A549 (cell line): ENCODE data around the gene RASGRP1. TPM values are rescaled to one million over a fixed set of nuclear protein-coding genes. Genes with fewer than 3 reads are reported as not detected.

Source experiments
- ATAC-seq, 2 experiments: fragments of 200-7000 bp in 1 of 2; fragments of >200 bp in 1 of 2; cut with Nextera tagmentation in 1 of 2; cut with Tn5 transposase in 1 of 2; 3 replicates each; pipeline versions ENCODE4 v1.8.0 to v1.9.1; 2018 to 2020; ENCODE audit warnings: mild to moderate bottlenecking in 1 of 2, moderate library complexity in 1 of 2
- CTCF ChIA-PET: fragments of 300-600 bp; sonication (Branson Sonifier 250); formaldehyde crosslinking; extraction: SDS; loops from one replicate; lab custom pipeline; 2021; ENCODE audit warnings: antibody characterized with exemption, inconsistent platforms; lab: Yijun Ruan, JAX
- POLR2A ChIA-PET: fragments of 350-600 bp; formaldehyde crosslinking; extraction: SDS; loops from one replicate; lab custom pipeline; 2021; ENCODE audit warnings: antibody characterized with exemption, inconsistent platforms; lab: Yijun Ruan, JAX
- DNase-seq, 2 experiments: peaks; one replicate each; pipeline versions ENCODE4 v3.0.0 to v3.0.0-alpha.2; 2011 to 2016; ENCODE audit warnings: low read depth in 1 of 2, low spot score in 1 of 2
- FAIRE-seq: peaks from 2 replicates; lab custom pipeline; 2011; peaks lifted over from hg19 to GRCh38; lab: Jason Lieb, UNC
- H3K27ac ChIP-seq, 2 experiments: fragments of >200 bp; sonication (Bioruptor Twin); formaldehyde crosslinking; 3 replicates each; pipeline ENCODE4 v1.5.1; 2016 to 2017
- H3K4me1 ChIP-seq: fragments of >200 bp; sonication (Bioruptor Twin); formaldehyde crosslinking; 3 replicates; pipeline ENCODE4 v1.6.1; 2016
- H3K4me2 ChIP-seq: fragments of >200 bp; sonication (Bioruptor Twin); formaldehyde crosslinking; 3 replicates; pipeline ENCODE4 v1.6.1; 2016
- H3K4me3 ChIP-seq: fragments of >200 bp; sonication (Bioruptor Twin); formaldehyde crosslinking; 3 replicates; pipeline ENCODE4 v1.5.1; 2016
- H3K9me3 ChIP-seq: fragments of >200 bp; sonication (Bioruptor Twin); formaldehyde crosslinking; 3 replicates; pipeline ENCODE4 v1.6.1; 2016
- CBX8 ChIP-seq: fragments of 200-600 bp; sonication (generic); IDR thresholded peaks from 2 replicates; pipeline ENCODE4 v1.6.1; 2016
- CEBPB ChIP-seq, 2 experiments: fragments of >200 bp in 1 of 2; sonication (Bioruptor Twin) in 1 of 2; formaldehyde crosslinking in 1 of 2; IDR thresholded peaks; 2 replicates each; pipeline ENCODE4 v1.6.1; 2012 to 2016
- CHD4 ChIP-seq: fragments of 200-600 bp; sonication (generic); IDR thresholded peaks from 2 replicates; pipeline ENCODE4 v1.6.1; 2016; ENCODE audit warnings: antibody characterized with exemption, mild to moderate bottlenecking, borderline replicate concordance
- EHMT2 ChIP-seq: fragments of 200-600 bp; sonication (generic); IDR thresholded peaks from 2 replicates; pipeline ENCODE4 v1.6.1; 2016; ENCODE audit warnings: antibody characterized with exemption, low read depth, mild to moderate bottlenecking, moderate library complexity
- EP300 ChIP-seq, 2 experiments: fragments of >200 bp; sonication (Bioruptor Twin); formaldehyde crosslinking; IDR thresholded peaks; 2 replicates in 1 of 2; 3 replicates in 1 of 2; pipeline ENCODE4 v1.6.1; 2016 to 2017
- FOSL2 ChIP-seq, 2 experiments: fragments of 450-650 bp in 1 of 2; fragments of >200 bp in 1 of 2; sonication (Bioruptor Twin) in 1 of 2; formaldehyde crosslinking; IDR thresholded peaks; 2 replicates each; pipeline versions ENCODE4 v1.5.0 to v1.6.1; 2016 to 2020; ENCODE audit warnings: mild to moderate bottlenecking in 1 of 2, moderate library complexity in 1 of 2
- GATA3 ChIP-seq: IDR thresholded peaks from 2 replicates; pipeline ENCODE4 v1.6.1; 2012; ENCODE audit warnings: borderline replicate concordance
- JUNB ChIP-seq: fragments of >200 bp; sonication (Bioruptor Twin); formaldehyde crosslinking; IDR thresholded peaks from 2 replicates; pipeline ENCODE4 v1.6.1; 2016
- MAZ ChIP-seq: fragments of 150-350 bp; IDR thresholded peaks from 2 replicates; pipeline ENCODE4 v1.6.1; 2014; ENCODE audit warnings: antibody characterized with exemption, low read depth, low read length, borderline replicate concordance
- PHF8 ChIP-seq: fragments of 200-600 bp; sonication (generic); IDR thresholded peaks from 2 replicates; pipeline ENCODE4 v1.6.1; 2016; ENCODE audit warnings: low read depth, mild to moderate bottlenecking, antibody characterized with exemption, moderate library complexity, borderline replicate concordance
- POLR2A ChIP-seq: IDR thresholded peaks from 2 replicates; pipeline ENCODE4 v1.6.1; 2012; ENCODE audit warnings: mild to moderate bottlenecking, low read length
- POLR2AphosphoS2 ChIP-seq: conservative IDR thresholded peaks from 2 replicates; pipeline ENCODE4 v1.6.1; 2012; ENCODE audit warnings: low read length, improper control_type of control experiment, inconsistent platforms
- RAD21 ChIP-seq, 2 experiments: fragments of >200 bp in 1 of 2; sonication (Bioruptor Twin) in 1 of 2; formaldehyde crosslinking in 1 of 2; IDR thresholded peaks in 1 of 2; conservative IDR thresholded peaks in 1 of 2; 2 replicates in 1 of 2; 3 replicates in 1 of 2; pipeline ENCODE4 v1.6.1; 2012 to 2018; ENCODE audit warnings: inconsistent platforms in 1 of 2
- RARB ChIP-seq: fragments of 250-450 bp; sonication (Bioruptor Pico); IDR thresholded peaks from 2 replicates; pipeline ENCODE4 v1.8.0; 2021; ENCODE audit warnings: mild to moderate bottlenecking, moderate library complexity
- RFX5 ChIP-seq: fragments of 450-650 bp; IDR thresholded peaks from 2 replicates; pipeline ENCODE4 v1.7.1; 2014; ENCODE audit warnings: antibody characterized with exemption, mild to moderate bottlenecking, moderate library complexity
- SMC3 ChIP-seq: fragments of >200 bp; sonication (Bioruptor Twin); formaldehyde crosslinking; IDR thresholded peaks from 3 replicates; pipeline ENCODE4 v1.6.1; 2018; ENCODE audit warnings: inconsistent platforms
- SREBF2 ChIP-seq: fragments of 450-650 bp; IDR thresholded peaks from 2 replicates; pipeline ENCODE4 v1.6.1; 2014; ENCODE audit warnings: mild to moderate bottlenecking, moderate library complexity
- TP53 ChIP-seq: fragments of 250-450 bp; sonication (Bioruptor Pico); IDR thresholded peaks from 2 replicates; pipeline ENCODE4 v1.5.0; 2021; ENCODE audit warnings: mild to moderate bottlenecking, moderate library complexity
- USF2 ChIP-seq: fragments of 450-650 bp; IDR thresholded peaks from 2 replicates; pipeline ENCODE4 v1.6.1; 2014; ENCODE audit warnings: antibody characterized with exemption
- ZC3H11A ChIP-seq: fragments of 450-650 bp; IDR thresholded peaks from 2 replicates; pipeline ENCODE4 v1.6.1; 2014; ENCODE audit warnings: antibody characterized with exemption, mild to moderate bottlenecking
- ZNF302 ChIP-seq: fragments of 250-450 bp; sonication (Bioruptor Pico); IDR thresholded peaks from 2 replicates; pipeline ENCODE4 v1.9.0; 2021; ENCODE audit warnings: inconsistent platforms, mild to moderate bottlenecking, moderate library complexity
- ZSCAN20 ChIP-seq: fragments of 250-450 bp; sonication (Bioruptor Pico); IDR thresholded peaks from 2 replicates; pipeline ENCODE4 v1.8.0; 2022; ENCODE audit warnings: mild to moderate bottlenecking, moderate library complexity
- WGBS: methylation state at CpG from one replicate; pipeline ENCODE4 v1.1.6; 2017; ENCODE audit errors: missing lambda C conversion rate; 5-methylcytosine and 5-hydroxymethylcytosine counted together
- polyA plus RNA-seq, 4 experiments: library from polyadenylated mRNA; depleted of rRNA in 3 of 4; stranded (reverse); fragments of >200 nt; fragmentation: RNase III in 1 of 4; extraction: RNeasy Plus Mini Kit Qiagen cat#74134 plus additional on column Dnase treatment in 1 of 4; gene quantifications; 2 replicates in 3 of 4; 3 replicates in 1 of 4; pipeline ENCODE4 v1.2.3, GENCODE V29; 2011 to 2017
- TF ChIP-seq, protein P1 (sequence below): fragments of 250-450 bp; sonication (Bioruptor Pico); IDR thresholded peaks from 2 replicates; pipeline ENCODE4 v1.5.0; 2021; ENCODE audit warnings: mild to moderate bottlenecking, moderate library complexity, borderline replicate concordance
- TF ChIP-seq, protein P2 (sequence below): IDR thresholded peaks from 2 replicates; pipeline ENCODE4 v1.6.1; 2012; ENCODE audit warnings: low read depth, borderline replicate concordance
- TF ChIP-seq, protein P3 (sequence below): fragments of >200 bp; sonication (Bioruptor Twin); formaldehyde crosslinking; IDR thresholded peaks from 3 replicates; pipeline ENCODE4 v1.6.1; 2016
- TF ChIP-seq, protein P4 (sequence below): IDR thresholded peaks from 2 replicates; pipeline ENCODE4 v1.6.1; 2012

RASGRP1 gene
- polyA plus RNA-seq, 2 of the 4 experiments (the other 2 are of a cell fraction) = 0.70 to 1.2 TPM

- no peaks in the 10 kb centered on the region for H3K4me1 ChIP-seq
- TF ChIP-seq, protein P1, sequence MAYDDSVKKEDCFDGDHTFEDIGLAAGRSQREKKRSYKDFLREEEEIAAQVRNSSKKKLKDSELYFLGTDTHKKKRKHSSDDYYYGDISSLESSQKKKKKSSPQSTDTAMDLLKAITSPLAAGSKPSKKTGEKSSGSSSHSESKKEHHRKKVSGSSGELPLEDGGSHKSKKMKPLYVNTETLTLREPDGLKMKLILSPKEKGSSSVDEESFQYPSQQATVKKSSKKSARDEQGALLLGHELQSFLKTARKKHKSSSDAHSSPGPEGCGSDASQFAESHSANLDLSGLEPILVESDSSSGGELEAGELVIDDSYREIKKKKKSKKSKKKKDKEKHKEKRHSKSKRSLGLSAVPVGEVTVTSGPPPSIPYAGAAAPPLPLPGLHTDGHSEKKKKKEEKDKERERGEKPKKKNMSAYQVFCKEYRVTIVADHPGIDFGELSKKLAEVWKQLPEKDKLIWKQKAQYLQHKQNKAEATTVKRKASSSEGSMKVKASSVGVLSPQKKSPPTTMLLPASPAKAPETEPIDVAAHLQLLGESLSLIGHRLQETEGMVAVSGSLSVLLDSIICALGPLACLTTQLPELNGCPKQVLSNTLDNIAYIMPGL (CRISPR knock-in tag) = no peak
- TF ChIP-seq RFX5 (no peak), SREBF2 (no peak), CHD4 (no peak), SMC3 (no peak), PHF8 (no peak), USF2 (no peak), JUNB (no peak), ZSCAN20 (no peak), EHMT2 (no peak), ZNF302 (CRISPR knock-in tag) (no peak), RAD21 (conservative IDR thresholded peaks at IDR 0.05 in 1 of 2, IDR thresholded peaks at IDR 0.05 in 1 of 2) (no peak), POLR2AphosphoS2 (no peak), CEBPB (IDR thresholded peaks at IDR 0.05) (no peak), ZC3H11A (no peak), POLR2A (no peak), MAZ (no peak)
- TF ChIP-seq, protein P2, sequence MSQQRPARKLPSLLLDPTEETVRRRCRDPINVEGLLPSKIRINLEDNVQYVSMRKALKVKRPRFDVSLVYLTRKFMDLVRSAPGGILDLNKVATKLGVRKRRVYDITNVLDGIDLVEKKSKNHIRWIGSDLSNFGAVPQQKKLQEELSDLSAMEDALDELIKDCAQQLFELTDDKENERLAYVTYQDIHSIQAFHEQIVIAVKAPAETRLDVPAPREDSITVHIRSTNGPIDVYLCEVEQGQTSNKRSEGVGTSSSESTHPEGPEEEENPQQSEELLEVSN = no peak
- TF ChIP-seq, protein P3, sequence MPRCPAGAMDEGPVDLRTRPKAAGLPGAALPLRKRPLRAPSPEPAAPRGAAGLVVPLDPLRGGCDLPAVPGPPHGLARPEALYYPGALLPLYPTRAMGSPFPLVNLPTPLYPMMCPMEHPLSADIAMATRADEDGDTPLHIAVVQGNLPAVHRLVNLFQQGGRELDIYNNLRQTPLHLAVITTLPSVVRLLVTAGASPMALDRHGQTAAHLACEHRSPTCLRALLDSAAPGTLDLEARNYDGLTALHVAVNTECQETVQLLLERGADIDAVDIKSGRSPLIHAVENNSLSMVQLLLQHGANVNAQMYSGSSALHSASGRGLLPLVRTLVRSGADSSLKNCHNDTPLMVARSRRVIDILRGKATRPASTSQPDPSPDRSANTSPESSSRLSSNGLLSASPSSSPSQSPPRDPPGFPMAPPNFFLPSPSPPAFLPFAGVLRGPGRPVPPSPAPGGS = no peak
- ChIA-PET POLR2A (no interaction called here), CTCF (interaction anchor here (1.5 to 2.8 kb wide), 2 partner anchors 47 to 73 kb away, joined by 5 to 11 read pairs; partner anchors contain the start of gene RASGRP1)
- 51% methylated on average over 4 of the region's 4 CpGs for WGBS
- no peak for DNase-seq
- no peak for FAIRE-seq
- H3K4me2 ChIP-seq = no peak overlapping the region
- no peak overlapping the region for H3K27ac ChIP-seq
- no peak overlapping the region for H3K4me3 ChIP-seq
- no peak for ATAC-seq
- no peaks in the 10 kb centered on the region for H3K9me3 ChIP-seq
Measured at GRCh38 chr15:38611228-38611627, 46.6 kb upstream of the RASGRP1 start.

GRCh38 chr15:38610748-38611147, 46.1 kb upstream of the RASGRP1 start:
- no peaks in the 10 kb centered on the region for H3K4me1 ChIP-seq
- ATAC-seq = no peak
- ChIA-PET POLR2A (no interaction called here), CTCF (interaction anchor here (2.8 kb wide), 1 partner anchor 47 kb away, joined by 11 read pairs; the partner anchor contains the start of gene RASGRP1)
- no peak for DNase-seq
- WGBS = 74% methylated on average over 7 of the region's 7 CpGs
- H3K27ac ChIP-seq = no peak overlapping the region
- FAIRE-seq = no peak
- TF ChIP-seq RARB = no peak
- no peak for TF ChIP-seq GATA3
- no peak for TF ChIP-seq FOSL2 (IDR thresholded peaks at IDR 0.05)
- TF ChIP-seq FOSL2 (CRISPR knock-in tag; IDR thresholded peaks at IDR 0.05) = no peak
- TF ChIP-seq CBX8 = no peak
- no peak for TF ChIP-seq SREBF2
- TF ChIP-seq, protein P4, sequence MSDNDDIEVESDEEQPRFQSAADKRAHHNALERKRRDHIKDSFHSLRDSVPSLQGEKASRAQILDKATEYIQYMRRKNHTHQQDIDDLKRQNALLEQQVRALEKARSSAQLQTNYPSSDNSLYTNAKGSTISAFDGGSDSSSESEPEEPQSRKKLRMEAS = no peak
- no peak for TF ChIP-seq EP300 (IDR thresholded peaks at IDR 0.05)
- TF ChIP-seq TP53 (CRISPR knock-in tag) = no peak
- TF ChIP-seq, protein P1 (CRISPR knock-in tag) = no peak
- no peak for TF ChIP-seq ZSCAN20
- no peak overlapping the region for H3K4me2 ChIP-seq
- no peaks in the 10 kb centered on the region for H3K9me3 ChIP-seq
- no peak overlapping the region for H3K4me3 ChIP-seq
